HEK293T (cell line): Measurements from ENCODE around the gene NKAIN2.

ENCODE experiments used
- ARNT ChIP-seq: fragments of 450-650 bp; IDR thresholded peaks from 2 replicates; pipeline ENCODE4 v1.6.1; 2017; ENCODE audit warnings: mild to moderate bottlenecking
- BHLHE40 ChIP-seq: fragments of 450-650 bp; IDR thresholded peaks from 2 replicates; pipeline ENCODE4 v1.6.1; 2016; ENCODE audit warnings: mild to moderate bottlenecking, moderate library complexity, borderline replicate concordance
- ELF4 ChIP-seq: fragments of 450-650 bp; IDR thresholded peaks from 2 replicates; pipeline ENCODE4 v1.6.1; 2017; ENCODE audit warnings: antibody characterized with exemption
- FOXA1 ChIP-seq: fragments of 450-650 bp; IDR thresholded peaks from 2 replicates; pipeline ENCODE4 v1.6.1; 2016; ENCODE audit warnings: mild to moderate bottlenecking
- FOXK2 ChIP-seq: fragments of 450-650 bp; IDR thresholded peaks from 2 replicates; pipeline ENCODE4 v1.6.1; 2016; ENCODE audit warnings: mild to moderate bottlenecking
- HDGF ChIP-seq: fragments of 450-650 bp; IDR thresholded peaks from 2 replicates; pipeline ENCODE4 v1.6.1; 2017; ENCODE audit warnings: antibody characterized with exemption, borderline replicate concordance
- NFRKB ChIP-seq: fragments of 450-650 bp; IDR thresholded peaks from 2 replicates; pipeline ENCODE4 v1.6.1; 2016; ENCODE audit warnings: mild to moderate bottlenecking, moderate library complexity
- SUZ12 ChIP-seq: fragments of 450-650 bp; IDR thresholded peaks from 2 replicates; pipeline ENCODE4 v1.6.1; 2016; ENCODE audit warnings: mild to moderate bottlenecking
- TARDBP ChIP-seq: fragments of 450-650 bp; IDR thresholded peaks from 2 replicates; pipeline ENCODE4 v1.6.1; 2016
- ZNF384 ChIP-seq: fragments of 450-650 bp; IDR thresholded peaks from 2 replicates; pipeline ENCODE4 v1.6.1; 2016
- TF ChIP-seq, protein P1 (sequence below): fragments of 450-650 bp; IDR thresholded peaks from 2 replicates; pipeline ENCODE4 v1.6.1; 2016

DNA sequence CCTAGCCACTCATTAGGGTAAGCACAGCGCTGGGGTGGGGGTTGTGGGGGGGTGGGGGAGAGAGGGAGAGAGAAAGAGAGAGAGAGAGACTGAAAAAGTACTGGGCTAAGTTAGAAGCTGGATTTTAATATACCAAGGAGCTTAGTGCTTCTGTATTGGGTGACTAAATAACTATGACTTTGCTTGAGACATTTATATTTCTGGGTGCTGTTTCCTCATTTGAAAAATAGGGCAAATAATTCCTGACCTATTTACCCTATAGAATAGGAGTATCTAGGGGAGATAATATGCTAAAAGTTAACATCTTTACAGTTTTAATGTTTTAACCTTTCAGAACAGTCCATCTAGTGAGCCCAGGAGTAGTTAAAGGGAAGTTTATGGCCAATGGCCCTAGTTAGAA is 7.7 kb downstream of the NKAIN2 start:
- TF ChIP-seq HDGF (no peak), BHLHE40 (no peak), SUZ12 (no peak), ZNF384 (no peak), NFRKB (no peak), ELF4 (no peak), FOXA1 (no peak), FOXK2 (no peak), TARDBP (no peak), ARNT (no peak)
- TF ChIP-seq, protein P1, sequence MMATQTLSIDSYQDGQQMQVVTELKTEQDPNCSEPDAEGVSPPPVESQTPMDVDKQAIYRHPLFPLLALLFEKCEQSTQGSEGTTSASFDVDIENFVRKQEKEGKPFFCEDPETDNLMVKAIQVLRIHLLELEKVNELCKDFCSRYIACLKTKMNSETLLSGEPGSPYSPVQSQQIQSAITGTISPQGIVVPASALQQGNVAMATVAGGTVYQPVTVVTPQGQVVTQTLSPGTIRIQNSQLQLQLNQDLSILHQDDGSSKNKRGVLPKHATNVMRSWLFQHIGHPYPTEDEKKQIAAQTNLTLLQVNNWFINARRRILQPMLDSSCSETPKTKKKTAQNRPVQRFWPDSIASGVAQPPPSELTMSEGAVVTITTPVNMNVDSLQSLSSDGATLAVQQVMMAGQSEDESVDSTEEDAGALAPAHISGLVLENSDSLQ = no peak
